GM12878 (cell line): ENCODE results near the gene PIEZO2. TPM values are rescaled to one million over a fixed set of nuclear protein-coding genes. Genes with fewer than 3 reads are reported as not detected.

Experiments
- ATAC-seq: fragments of 200-7000 bp; cut with Tn5 transposase; 3 replicates; pipeline ENCODE4 v1.9.1; 2020; ENCODE audit warnings: mild to moderate bottlenecking, moderate library complexity
- BruUV-seq: library from RNA; stranded (reverse); fragments of 400-500 nt; replicated peaks from 2 replicates; lab custom pipeline; 2021; lab: Mats Ljungman, UMichigan
- CTCF ChIA-PET: fragments of 300-600 bp; sonication (Branson Sonifier 250); formaldehyde crosslinking; extraction: SDS; loops from one replicate; lab custom pipeline; 2021; ENCODE audit warnings: inconsistent platforms; lab: Yijun Ruan, JAX
- POLR2A ChIA-PET: fragments of 350-600 bp; formaldehyde crosslinking; extraction: SDS; loops from one replicate; lab custom pipeline; 2021; ENCODE audit warnings: inconsistent platforms; lab: Charles Lee
- RAD21 ChIA-PET: fragments of 300-600 bp; sonication (Branson Sonifier 250); formaldehyde crosslinking; loops from one replicate; lab custom pipeline; 2023; ENCODE audit warnings: antibody characterized with exemption; ENCODE audit not compliant: unreplicated experiment; lab: Charles Lee
- SMC1A ChIA-PET: fragments of 300-600 bp; sonication (Branson Sonifier 250); formaldehyde crosslinking; loops from one replicate; lab custom pipeline; 2023; ENCODE audit not compliant: unreplicated experiment, uncharacterized antibody; lab: Charles Lee
- DNase-seq: peaks from one replicate; pipeline ENCODE4 v3.0.0-alpha.2; 2011; ENCODE audit warnings: low read depth, low spot score
- FAIRE-seq: peaks from 3 replicates; lab custom pipeline; 2011; peaks lifted over from hg19 to GRCh38; lab: Jason Lieb, UNC
- H2AFZ ChIP-seq: 2 replicates; pipeline ENCODE4 v1.6.0; 2011; ENCODE audit warnings: low read depth, low read length, control low read depth; ENCODE audit not compliant: control insufficient read depth
- H3K27ac ChIP-seq: 2 replicates; pipeline ENCODE4 v1.5.1; 2011; ENCODE audit warnings: control low read depth; ENCODE audit not compliant: control insufficient read depth, insufficient read depth
- H3K27me3 ChIP-seq, 2 experiments: replicated peaks in 1 of 2; 2 replicates each; pipeline versions ENCODE4 v1.6.0 to v1.6.1; 2011; ENCODE audit warnings: low read length in 1 of 2; ENCODE audit not compliant: control insufficient read depth in 2 of 2, insufficient read depth in 2 of 2
- H3K36me3 ChIP-seq, 2 experiments: 2 replicates each; pipeline ENCODE4 v1.5.1; 2011; ENCODE audit warnings: low read length in 1 of 2; ENCODE audit not compliant: control insufficient read depth in 2 of 2, insufficient read depth in 2 of 2
- H3K4me1 ChIP-seq: 2 replicates; pipeline ENCODE4 v1.6.1; 2011; ENCODE audit warnings: mild to moderate bottlenecking, low read length, moderate library complexity, mixed read lengths; ENCODE audit not compliant: control insufficient read depth, insufficient read depth
- H3K4me2 ChIP-seq: 2 replicates; pipeline ENCODE4 v1.6.0; 2011; ENCODE audit warnings: control low read depth; ENCODE audit not compliant: control insufficient read depth, insufficient read depth
- H3K4me3 ChIP-seq: fragments of 200-600 bp; sonication (generic); 2 replicates; pipeline ENCODE4 v1.5.1; 2016
- H3K79me2 ChIP-seq: 2 replicates; pipeline ENCODE4 v1.6.0; 2011; ENCODE audit warnings: low read length; ENCODE audit not compliant: control insufficient read depth, insufficient read depth
- H3K9ac ChIP-seq: 2 replicates; pipeline ENCODE4 v1.8.0; 2011; ENCODE audit warnings: low read length, control low read depth, mixed read lengths; ENCODE audit not compliant: control insufficient read depth, insufficient read depth
- H3K9me3 ChIP-seq: replicated peaks from 3 replicates; pipeline ENCODE4 v1.5.1; 2011; ENCODE audit warnings: mild to moderate bottlenecking, low read length; ENCODE audit not compliant: control insufficient read depth, insufficient read depth
- H4K20me1 ChIP-seq: 2 replicates; pipeline ENCODE4 v1.6.0; 2011; ENCODE audit not compliant: control insufficient read depth, insufficient read depth
- BMI1 ChIP-seq: fragments of 450-650 bp; IDR thresholded peaks from 2 replicates; pipeline ENCODE4 v1.6.1; 2016; ENCODE audit warnings: mild to moderate bottlenecking, moderate library complexity, borderline replicate concordance
- CREB1 ChIP-seq: IDR thresholded peaks from 2 replicates; pipeline ENCODE4 v1.6.1; 2012; ENCODE audit warnings: low read depth, mild to moderate bottlenecking, inconsistent platforms
- IKZF1 ChIP-seq: fragments of 450-650 bp; conservative IDR thresholded peaks from 2 replicates; pipeline ENCODE4 v1.6.1; 2017; ENCODE audit warnings: antibody characterized with exemption, mild to moderate bottlenecking
- KAT2A ChIP-seq: conservative IDR thresholded peaks from 2 replicates; pipeline ENCODE4 v1.6.1; 2011; ENCODE audit warnings: low read depth, low read length; ENCODE audit not compliant: control insufficient read depth
- NBN ChIP-seq: fragments of 450-650 bp; IDR thresholded peaks from 2 replicates; pipeline ENCODE4 v1.6.1; 2016
- NFXL1 ChIP-seq: fragments of 450-650 bp; IDR thresholded peaks from 2 replicates; pipeline ENCODE4 v1.6.1; 2017; ENCODE audit warnings: antibody characterized with exemption, mild to moderate bottlenecking, borderline replicate concordance
- NFYA ChIP-seq: IDR thresholded peaks from 2 replicates; pipeline ENCODE4 v1.6.1; 2011; ENCODE audit warnings: low read depth, mild to moderate bottlenecking, low read length, improper control_type of control experiment, borderline replicate concordance
- NRF1 ChIP-seq: conservative IDR thresholded peaks from 2 replicates; pipeline ENCODE4 v1.6.1; 2011; ENCODE audit warnings: mild to moderate bottlenecking, low read depth, low read length, improper control_type of control experiment
- POLR2AphosphoS2 ChIP-seq: IDR thresholded peaks from 2 replicates; pipeline ENCODE4 v1.6.1; 2011; ENCODE audit warnings: low read depth, mild to moderate bottlenecking, low read length, improper control_type of control experiment, moderate library complexity
- RAD51 ChIP-seq: fragments of 450-650 bp; IDR thresholded peaks from 2 replicates; pipeline ENCODE4 v1.6.1; 2016; ENCODE audit warnings: moderate library complexity, mild to moderate bottlenecking, inconsistent platforms
- RFX5 ChIP-seq: IDR thresholded peaks from 2 replicates; pipeline ENCODE4 v1.6.1; 2011; ENCODE audit warnings: low read depth, low read length, improper control_type of control experiment
- WGBS: methylation state at CpG from one replicate; pipeline ENCODE4 v1.1.6; 2016; ENCODE audit warnings: low lambda C conversion rate; ENCODE audit not compliant: insufficient replicate concordance, insufficient coverage; ENCODE audit errors: missing lambda C conversion rate; 5-methylcytosine and 5-hydroxymethylcytosine counted together
- in situ Hi-C: fragments of 300-500 bp; cut with MboI; formaldehyde crosslinking; loops from 9 replicates; pipeline ENCODE4 v1.14.3; 2018; ENCODE audit warnings: mixed read lengths
- intact Hi-C: fragments of 100-400 bp; cut with micrococcal nuclease; formaldehyde crosslinking; loops from one replicate; pipeline ENCODE4 v1.14.2; 2022; ENCODE audit not compliant: unreplicated experiment
- polyA plus RNA-seq, 11 experiments: library from polyadenylated mRNA; depleted of rRNA in 4 of 11; unstranded in 6 of 11; stranded (reverse) in 5 of 11; fragments of >200 nt; fragmentation: Nextera tagmentation in 4 of 11; fragmentation: Illumina TruSeq in 1 of 11; extraction: Ambion mirVana in 4 of 11; extraction: Trizol in 1 of 11; gene quantifications; 1 replicate in 1 of 11; 2 replicates in 10 of 11; pipeline versions ENCODE4 v1.2.1 to v1.2.3, GENCODE V29; 2011 to 2016; ENCODE audit warnings: inconsistent platforms in 2 of 11, missing spikeins in 2 of 11, low read depth in 1 of 11
- total RNA-seq, 4 experiments: library from RNA; depleted of rRNA in 3 of 4; stranded (reverse); fragments of >200 nt in 3 of 4; fragmentation: Illumina TruSeq in 1 of 4; extraction: Trizol in 1 of 4; gene quantifications; 2 replicates each; pipeline versions ENCODE4 v1.2.1 to v1.2.3, GENCODE V29; 2013 to 2021
- TF ChIP-seq, protein P1 (sequence below): fragments of 450-650 bp; IDR thresholded peaks from 2 replicates; pipeline ENCODE4 v1.6.1; 2016; ENCODE audit warnings: mild to moderate bottlenecking, moderate library complexity, borderline replicate concordance

PIEZO2 gene
- total and polyA plus RNA-seq, 10 of the 15 experiments (the other 5 are each of a cell fraction or from before 2014, with no cell fraction given) = 6.7 to 42.3 (median 27.4) TPM

DNA sequence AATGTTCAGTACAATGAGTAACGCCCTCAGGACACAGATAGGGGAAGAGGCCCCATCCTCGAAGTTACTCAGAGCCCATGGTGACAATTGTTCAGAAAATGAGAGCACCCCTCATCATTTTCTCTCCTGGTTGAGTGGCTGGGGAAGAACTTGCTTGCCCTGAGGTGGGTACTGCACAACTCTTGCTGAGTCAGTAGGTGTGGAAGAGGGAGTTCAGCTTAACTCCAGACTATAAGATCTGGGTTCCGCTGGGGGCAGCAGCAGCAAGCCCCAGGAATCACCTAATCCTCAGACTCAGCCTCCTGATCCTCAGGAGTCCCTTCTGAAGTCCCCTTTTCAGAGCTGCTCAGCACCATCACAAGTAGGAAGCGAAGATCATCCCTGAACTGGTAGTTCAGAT is 123.7 kb downstream of the PIEZO2 start:
- Histone ChIP-seq H3K9ac (no peak overlapping the region), H3K4me1 (peaks cover 42% of the 10 kb centered on the region), H3K27ac (peak overlapping the region; percentile 6; the same call in 1 of the 2 replicates), H3K9me3 (no peaks in the 10 kb centered on the region; the same call in 1 of the 3 replicates), H3K79me2 (peaks cover 41% of the 10 kb centered on the region), H2AFZ (no peak overlapping the region), H3K36me3 (peaks cover 0 to 2% of the 10 kb centered on the region in 2 experiments; a peak in 1 of 4 replicates), H4K20me1 (no peaks in the 10 kb centered on the region), H3K27me3 (no peaks in the 10 kb centered on the region), H3K4me3 (no peak overlapping the region), H3K4me2 (no peak overlapping the region)
- ChIA-PET POLR2A (interaction anchor here (2.9 kb wide), 1 partner anchor 20 kb away, joined by 16 read pairs; no protein-coding TSS in a partner anchor), RAD21 (interaction anchor here (2.0 to 3.6 kb wide), 2 partner anchors 9 to 13 kb away, joined by 5 to 24 read pairs; no protein-coding TSS in a partner anchor), SMC1A (interaction anchor here (1.2 to 1.9 kb wide), 3 partner anchors 16 to 172 kb away, joined by 3 to 6 read pairs (median 3); no protein-coding TSS in a partner anchor), CTCF (interaction anchor here (0.8 kb wide), 1 partner anchor 74 kb away, joined by 3 read pairs; no protein-coding TSS in a partner anchor)
- no peak for ATAC-seq
- no TSS peak for BruUV-seq
- TF ChIP-seq POLR2AphosphoS2 (no peak), NFYA (no peak), CREB1 (no peak), RFX5 (no peak)
- in situ Hi-C loops (no loop called here), intact Hi-C loops (loop anchor here (5.0 kb wide), 1 partner anchor 73 kb away; no protein-coding TSS in a partner anchor)
- no peak for FAIRE-seq
- WGBS = 38% methylated on average over 3 of the region's 4 CpGs
- DNase-seq = no peak

DNA sequence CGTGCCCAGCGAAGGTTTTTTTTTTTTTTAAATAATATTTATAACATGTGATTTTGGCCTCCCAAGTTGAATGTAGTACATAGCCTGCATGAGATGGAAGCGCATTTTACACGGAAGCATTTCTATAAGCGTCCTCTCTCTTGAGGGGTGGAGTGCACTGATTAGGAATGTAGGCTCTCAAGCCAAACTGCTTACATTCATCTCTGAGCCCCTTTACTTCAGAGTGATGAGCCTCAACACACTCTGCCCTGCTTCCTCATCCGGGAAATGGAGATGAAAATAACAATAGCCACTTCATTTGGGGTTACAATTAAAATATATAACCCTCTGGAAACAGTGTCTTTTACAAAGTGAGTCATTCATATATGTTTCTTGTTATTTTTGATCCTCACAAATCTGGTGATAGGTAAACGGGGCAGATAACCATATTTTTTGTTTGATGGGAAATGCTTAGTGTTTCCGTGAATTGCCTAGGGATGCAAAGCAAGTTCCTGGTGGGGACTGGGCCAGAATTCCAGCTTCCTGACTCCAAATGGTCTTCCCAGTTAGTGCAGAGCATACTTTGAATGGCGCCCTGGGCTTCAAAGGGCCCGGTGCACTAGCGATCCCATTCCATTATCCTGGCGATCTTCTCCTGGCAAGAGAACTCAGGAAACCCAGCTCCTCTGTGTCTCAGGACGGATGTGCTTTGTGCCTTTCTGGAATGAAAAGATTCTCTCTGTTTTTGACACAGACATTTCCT is 124.3 kb downstream of the PIEZO2 start:
- FAIRE-seq = no peak
- Histone ChIP-seq H2AFZ (no peak overlapping the region), H4K20me1 (no peaks in the 10 kb centered on the region), H3K27me3 (no peaks in the 10 kb centered on the region), H3K36me3 (no peaks in the 10 kb centered on the region), H3K4me1 (peaks cover 48% of the 10 kb centered on the region), H3K4me3 (no peak overlapping the region), H3K9ac (no peak overlapping the region), H3K4me2 (no peak overlapping the region), H3K9me3 (no peaks in the 10 kb centered on the region; the same call in 1 of the 3 replicates), H3K79me2 (peaks cover 43% of the 10 kb centered on the region), H3K27ac (no peak overlapping the region; the same call in 1 of the 2 replicates)
- in situ Hi-C loops (no loop called here), intact Hi-C loops (loop anchor here (5.0 kb wide), 1 partner anchor 73 kb away; no protein-coding TSS in a partner anchor)
- WGBS = 79% methylated on average over 13 of the region's 13 CpGs
- ChIA-PET CTCF (interaction anchor here (0.8 kb wide), 1 partner anchor 74 kb away, joined by 3 read pairs; no protein-coding TSS in a partner anchor), RAD21 (interaction anchor here (2.0 to 3.6 kb wide), 2 partner anchors 10 to 14 kb away, joined by 5 to 24 read pairs; no protein-coding TSS in a partner anchor), SMC1A (interaction anchor here (0.7 to 1.9 kb wide), 3 partner anchors 16 to 166 kb away, joined by 3 to 6 read pairs (median 3); no protein-coding TSS in a partner anchor), POLR2A (no interaction called here)
- ATAC-seq = no peak
- DNase-seq = no peak
- no TSS peak for BruUV-seq
- TF ChIP-seq NBN (no peak), RAD51 (no peak), NFXL1 (no peak), KAT2A (no peak), BMI1 (no peak), IKZF1 (no peak), NRF1 (no peak)
- TF ChIP-seq, protein P1, sequence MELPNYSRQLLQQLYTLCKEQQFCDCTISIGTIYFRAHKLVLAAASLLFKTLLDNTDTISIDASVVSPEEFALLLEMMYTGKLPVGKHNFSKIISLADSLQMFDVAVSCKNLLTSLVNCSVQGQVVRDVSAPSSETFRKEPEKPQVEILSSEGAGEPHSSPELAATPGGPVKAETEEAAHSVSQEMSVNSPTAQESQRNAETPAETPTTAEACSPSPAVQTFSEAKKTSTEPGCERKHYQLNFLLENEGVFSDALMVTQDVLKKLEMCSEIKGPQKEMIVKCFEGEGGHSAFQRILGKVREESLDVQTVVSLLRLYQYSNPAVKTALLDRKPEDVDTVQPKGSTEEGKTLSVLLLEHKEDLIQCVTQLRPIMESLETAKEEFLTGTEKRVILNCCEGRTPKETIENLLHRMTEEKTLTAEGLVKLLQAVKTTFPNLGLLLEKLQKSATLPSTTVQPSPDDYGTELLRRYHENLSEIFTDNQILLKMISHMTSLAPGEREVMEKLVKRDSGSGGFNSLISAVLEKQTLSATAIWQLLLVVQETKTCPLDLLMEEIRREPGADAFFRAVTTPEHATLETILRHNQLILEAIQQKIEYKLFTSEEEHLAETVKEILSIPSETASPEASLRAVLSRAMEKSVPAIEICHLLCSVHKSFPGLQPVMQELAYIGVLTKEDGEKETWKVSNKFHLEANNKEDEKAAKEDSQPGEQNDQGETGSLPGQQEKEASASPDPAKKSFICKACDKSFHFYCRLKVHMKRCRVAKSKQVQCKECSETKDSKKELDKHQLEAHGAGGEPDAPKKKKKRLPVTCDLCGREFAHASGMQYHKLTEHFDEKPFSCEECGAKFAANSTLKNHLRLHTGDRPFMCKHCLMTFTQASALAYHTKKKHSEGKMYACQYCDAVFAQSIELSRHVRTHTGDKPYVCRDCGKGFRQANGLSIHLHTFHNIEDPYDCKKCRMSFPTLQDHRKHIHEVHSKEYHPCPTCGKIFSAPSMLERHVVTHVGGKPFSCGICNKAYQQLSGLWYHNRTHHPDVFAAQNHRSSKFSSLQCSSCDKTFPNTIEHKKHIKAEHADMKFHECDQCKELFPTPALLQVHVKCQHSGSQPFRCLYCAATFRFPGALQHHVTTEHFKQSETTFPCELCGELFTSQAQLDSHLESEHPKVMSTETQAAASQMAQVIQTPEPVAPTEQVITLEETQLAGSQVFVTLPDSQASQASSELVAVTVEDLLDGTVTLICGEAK = no peak
